Heart right ventricle (tissue), 16 donors: ENCODE data around the gene HSPE1. TPM values are rescaled to one million over a fixed set of nuclear protein-coding genes. Genes with fewer than 3 reads are reported as not detected.
A peak's percentile ranks its signal among the peaks of the same experiment; 100 is the strongest.

Experiments used
- ATAC-seq, 8 donors: fragments of 200-7000 bp; cut with Tn5 transposase; one replicate each; pipeline ENCODE4 v1.9.1; 2020; ENCODE audit warnings: mild to moderate bottlenecking in 8 of 8, moderate library complexity in 8 of 8, moderate number of reproducible peaks in 1 of 8
- DNase-seq, 2 donors: peaks; one replicate each; pipeline ENCODE4 v3.0.0-alpha.2; 2020
- H3K27ac ChIP-seq, 10 donors: fragments of 200-600 bp; sonication (generic) in 2 of 10; one replicate each; pipeline versions ENCODE4 v1.5.0 to v1.8.0; 2020 to 2022; ENCODE audit warnings: mild to moderate bottlenecking in 3 of 10
- H3K27me3 ChIP-seq, 7 donors: fragments of 200-600 bp; one replicate each; pipeline ENCODE4 v1.8.0; 2021 to 2022; ENCODE audit warnings: mild to moderate bottlenecking in 2 of 7
- H3K36me3 ChIP-seq, 9 donors: fragments of 200-600 bp; sonication (generic) in 1 of 9; one replicate each; pipeline versions ENCODE4 v1.5.0 to v1.8.0; 2020 to 2022; ENCODE audit warnings: mild to moderate bottlenecking in 2 of 9
- H3K4me1 ChIP-seq, 9 donors: fragments of 200-600 bp; sonication (generic) in 1 of 9; one replicate each; pipeline versions ENCODE4 v1.5.0 to v1.8.0; 2020 to 2022; ENCODE audit warnings: mild to moderate bottlenecking in 4 of 9
- H3K4me3 ChIP-seq, 10 donors: fragments of 200-600 bp; sonication (generic) in 2 of 10; one replicate each; pipeline versions ENCODE4 v1.5.0 to v1.8.0; 2020 to 2022; ENCODE audit warnings: mild to moderate bottlenecking in 7 of 10, moderate library complexity in 2 of 10
- H3K9me3 ChIP-seq, 11 donors: fragments of 200-600 bp in 10 of 11; sonication (generic) in 2 of 11; one replicate each; pipeline versions ENCODE4 v1.5.0 to v1.8.0; 2013 to 2022; ENCODE audit warnings: mild to moderate bottlenecking in 2 of 11, control low read depth in 1 of 11, moderate library complexity in 1 of 11
- CTCF ChIP-seq, 9 donors: fragments of 200-600 bp; sonication (generic) in 2 of 9; IDR thresholded peaks; one replicate each; pipeline versions ENCODE4 v1.5.0 to v1.8.0; 2021 to 2022; ENCODE audit warnings: antibody characterized with exemption in 9 of 9, mild to moderate bottlenecking in 5 of 9, moderate library complexity in 1 of 9
- WGBS, 2 donors: extraction: QIAGEN DNeasy Blood & Tissue Kit; methylation state at CpG; one replicate each; pipeline ENCODE4 v1.1.7; 2013; ENCODE audit warnings: inconsistent platforms in 1 of 2; 5-methylcytosine and 5-hydroxymethylcytosine counted together
- intact Hi-C, 10 donors: fragments of 100-400 bp; cut with DNase I; formaldehyde crosslinking; loops; one replicate each; pipeline versions ENCODE4 v1.11.1 to v1.14.2; 2022
- polyA plus RNA-seq, 2 donors: library from polyadenylated mRNA; stranded (reverse); fragments of 200-250 nt; gene quantifications; one replicate each; pipeline ENCODE4 v1.2.3, GENCODE V29; 2013
- total RNA-seq, 10 donors: library from RNA; stranded (reverse); fragmentation: NEBNext Ultra II Directional in 3 of 10; extraction: Animal tissue kit (Norgen Biotek cat#: 25700) in 3 of 10; gene quantifications; one replicate each; pipeline versions ENCODE4 v1.2.1 to v1.2.4, GENCODE V29; 2021 to 2023
- donor health status: Arrhythmogenic right ventricular cardiomyopathy.
- donor health status: ischemic (EF 13 %, LVEDD 7.1; RV severe dilation, severe dysfunction).
- donor health status: healthy with polysubstance abuse.
- donor health status: DM: no; HTN: yes; CAD: no.
- donor health status: DM: no; HTN: no; CAD: no.
- donor health status: ischemic (EF 25% LVEDD 6.9; RV normal size, moderate dysfunction).
- donor health status: ischemic (EF 25% LVEDD 5.7; RV mildly dilated, moderate dysfunction).
- donor health status: healthy.
- donor health status: DM: yes; HTN: yes; CAD: no.
- donor health status: Ischemic cardiomyopathy.
- donor health status: ischemic (EF 35%, LVEDD 5.7; RV mildly dilated, moderate dysfunction).
- donor health status: nonischemic (EF 11% LVEDD 7.7; RV severe dilation, severe dysfunction).
- donor health status: DM: yes; HTN: yes; CAD: no.
- donor health status: PGD.
- donor health status: ischemic (EF 29% LVEDD 5.4; RV normal size, mild dysfunction).
- donor health status: nonischemic (EF 23%, LVEDD 6.1; RV moderate dilation, normal function).

The HSPE1 gene
- total and polyA plus RNA-seq, 12 donors = 73.7 to 217 (median 106) TPM

- H3K4me1 ChIP-seq = peaks cover 0 to 36% (median 24%) of the 10 kb centered on the region in 9 donors
- no peak overlapping the region for H3K4me3 ChIP-seq
- DNase-seq (no peak), ATAC-seq (no peak)
- WGBS, 2 donors = 91 to 94% methylated on average over 5 of the region's 5 CpGs
- H3K27me3 ChIP-seq = no peaks in the 10 kb centered on the region
- H3K27ac ChIP-seq = peak overlapping the region in 2 of 10 donors; percentile 93 to 94
- H3K36me3 ChIP-seq = peaks cover 0 to 8% (median 0%) of the 10 kb centered on the region in 9 donors
- no peaks in the 10 kb centered on the region for H3K9me3 ChIP-seq
- TF ChIP-seq CTCF (IDR thresholded peaks at IDR 0.05) = no peak
- intact Hi-C loops = loop anchor here in 6 of 10 donors (1.0 to 10.0 kb wide), 3 partner anchors 11 to 191 kb away; partner anchors contain the start of genes MARS2 (in 3 of the 6) and HSPE1 (in 2 of the 6)
Observed at GRCh38 chr2:197513915-197514314, 13.7 kb downstream of the HSPE1 start.

DNA sequence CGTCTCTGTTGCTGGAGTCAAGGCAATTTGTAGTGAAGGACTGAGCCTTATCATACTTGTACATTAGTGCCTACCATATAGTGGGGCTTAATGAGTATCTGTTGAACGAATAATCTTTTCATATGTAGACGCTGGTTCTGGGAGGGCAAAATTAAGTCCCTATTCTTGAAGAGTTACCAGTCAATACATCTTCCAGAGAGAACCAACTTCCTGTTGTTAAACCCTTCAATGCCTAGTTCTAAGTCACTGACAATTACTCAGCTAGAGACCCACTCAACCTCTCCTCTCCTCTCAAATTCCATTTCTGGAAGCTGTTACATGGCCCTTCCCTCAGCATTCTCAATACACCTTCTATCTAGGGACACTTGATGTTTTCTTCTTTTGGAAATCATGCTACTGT, 14.6 kb downstream of the HSPE1 start:
- Histone ChIP-seq H3K27me3 (no peaks in the 10 kb centered on the region), H3K4me3 (peak overlapping the region in 8 of 10 donors; percentile 78 to 96 (median 84)), H3K9me3 (no peaks in the 10 kb centered on the region), H3K36me3 (no peaks in the 10 kb centered on the region), H3K27ac (peak overlapping the region; percentile 90 to 99 (median 94)), H3K4me1 (peaks cover 0 to 43% (median 30%) of the 10 kb centered on the region in 9 donors)
- intact Hi-C loops = loop anchor here in 8 of 10 donors (1.0 to 10.0 kb wide), 6 partner anchors 11 to 193 kb away; partner anchors contain the start of genes HSPE1 (in 6 of the 8) and MARS2 (in 5 of the 8)
- 62 to 67% methylated on average over 3 of the region's 3 CpGs for WGBS, 2 donors
- ATAC-seq (no peak), DNase-seq (no peak)
- TF ChIP-seq CTCF (IDR thresholded peaks at IDR 0.05) = no peak

- peak in 6 of 8 donors; percentile 1 to 39 (median 24) for ATAC-seq
- Histone ChIP-seq H3K36me3 (peaks cover 0 to 3% (median 0%) of the 10 kb centered on the region in 9 donors), H3K4me3 (peak overlapping the region; percentile 78 to 96 (median 84)), H3K27ac (peak overlapping the region; percentile 90 to 99 (median 94)), H3K27me3 (no peaks in the 10 kb centered on the region), H3K9me3 (no peaks in the 10 kb centered on the region), H3K4me1 (peaks cover 0 to 43% (median 30%) of the 10 kb centered on the region in 9 donors)
- 1% methylated on average over 16 of the region's 16 CpGs for WGBS, 2 donors
- no peak for TF ChIP-seq CTCF (IDR thresholded peaks at IDR 0.05)
- intact Hi-C loops = loop anchor here in 8 of 10 donors (1.0 to 10.0 kb wide), 5 partner anchors 15 to 192 kb away; partner anchors contain the start of genes HSPE1 (in 6 of the 8) and MARS2 (in 5 of the 8)
- DNase-seq = no peak
Observed at GRCh38 chr2:197515315-197515738, 15.1 kb downstream of the HSPE1 start.

- peak within 1 kb of the TSS; percentile 78 to 96 (median 84) for H3K4me3 ChIP-seq
- peak in 1 of 9 donors; percentile 23 for TF ChIP-seq CTCF (IDR thresholded peaks at IDR 0.05)
- H3K36me3 ChIP-seq = peaks cover 0 to 8% (median 0%) of the 10 kb centered on the region in 9 donors
- no peaks in the 10 kb centered on the region for H3K27me3 ChIP-seq
- peak within 1 kb of the TSS; percentile 90 to 99 (median 94) for H3K27ac ChIP-seq
- peak; percentile 95 to 97 for DNase-seq
- ATAC-seq = peak; percentile 98 to 100 (median 99)
- intact Hi-C loops = loop anchor here in 8 of 10 donors (1.0 to 10.0 kb wide), 5 partner anchors 15 to 191 kb away; partner anchors contain the start of genes HSPE1 (in 6 of the 8) and MARS2 (in 5 of the 8)
- peaks cover 0 to under 1% (median 0%) of the 10 kb centered on the region in 11 donors for H3K9me3 ChIP-seq
- H3K4me1 ChIP-seq = peaks cover 0 to 43% (median 30%) of the 10 kb centered on the region in 9 donors
- WGBS, 2 donors = 0% methylated on average over 65 to 66 of the region's 66 CpGs
Observed at GRCh38 chr2:197515739-197516392, 15.7 kb downstream of the HSPE1 start, which contains the start of gene MOB4. Gene MOB4 (plus strand): TSS chr2:197516066. CDS start chr2:197516087, 21 bp downstream.
